ENCODE measurements around the gene APEX1. TPM values are rescaled to one million over a fixed set of nuclear protein-coding genes. Genes with fewer than 3 reads are reported as not detected.

Gene APEX1
- total and polyA plus RNA-seq, 2 experiments from 2014 or later = 89.8 to 124 TPM

DNA sequence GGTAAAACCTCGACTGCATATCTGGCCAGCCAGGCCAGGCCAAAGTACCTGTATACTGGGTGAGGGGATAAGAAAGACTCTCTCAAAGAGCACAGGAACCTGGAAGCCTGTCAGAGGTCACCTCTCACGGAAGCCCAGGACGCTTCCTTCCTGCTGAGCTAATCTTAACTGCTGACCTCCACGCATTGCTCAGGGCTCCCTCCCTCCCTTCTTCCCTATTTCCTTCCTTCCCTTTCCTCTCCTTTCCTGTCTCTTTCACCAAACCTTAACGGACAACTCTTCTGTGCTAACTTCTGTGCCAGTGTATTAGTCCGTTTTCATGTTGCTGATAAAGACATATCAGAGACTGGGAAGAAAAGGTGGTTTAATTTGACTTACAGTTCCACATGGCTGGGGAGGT, 35.5 kb downstream of the APEX1 start:
- TF ChIP-seq EZH2 (IDR thresholded peaks at IDR 0.05; ENCODE audit: insufficient read depth, poor library complexity, severe bottlenecking) = no peak
- TF ChIP-seq EZH2phosphoT487 (IDR thresholded peaks at IDR 0.05; ENCODE audit: insufficient read depth, low read depth) = no peak
- no peaks in the 10 kb centered on the region for H3K9me2 ChIP-seq (ENCODE audit: insufficient read depth)
- H3K4me2 ChIP-seq (ENCODE audit: unreplicated experiment) = no peak overlapping the region
- 57 to 68% methylated on average over 6 of the region's 6 CpGs for WGBS, 2 experiments (ENCODE audit: low coverage in 1 of 2, low lambda C conversion rate in 2 of 2, missing lambda C conversion rate in 2 of 2)
- no peak overlapping the region for H3K27ac ChIP-seq
- peaks cover 2% of the 10 kb centered on the region; the same call in 1 of the 2 replicates for H3F3A ChIP-seq (ENCODE audit: insufficient read depth)
- DNase-seq = no peak
- 0 out of 2 replicates have a peak, but pooled peaks cover 3% of the 10 kb centered on the region for H3K4me1 ChIP-seq (ENCODE audit: insufficient read depth)
- H2AFZ ChIP-seq = no peak overlapping the region
- no peaks in the 10 kb centered on the region for H4K20me1 ChIP-seq (ENCODE audit: insufficient read depth)
- H3K79me2 ChIP-seq (ENCODE audit: insufficient read depth) = no peaks in the 10 kb centered on the region
- no peaks in the 10 kb centered on the region for H3K27me3 ChIP-seq (replicated peaks; ENCODE audit: insufficient read depth)
- no peak overlapping the region for H3K4me3 ChIP-seq
- H3K36me3 ChIP-seq (ENCODE audit: low read depth) = no peaks in the 10 kb centered on the region
- no peak overlapping the region for H3K9ac ChIP-seq
- in situ Hi-C loops (cut with MboI) = no loop called here
- H3K9me3 ChIP-seq (ENCODE audit: low read depth) = no peaks in the 10 kb centered on the region

DNA sequence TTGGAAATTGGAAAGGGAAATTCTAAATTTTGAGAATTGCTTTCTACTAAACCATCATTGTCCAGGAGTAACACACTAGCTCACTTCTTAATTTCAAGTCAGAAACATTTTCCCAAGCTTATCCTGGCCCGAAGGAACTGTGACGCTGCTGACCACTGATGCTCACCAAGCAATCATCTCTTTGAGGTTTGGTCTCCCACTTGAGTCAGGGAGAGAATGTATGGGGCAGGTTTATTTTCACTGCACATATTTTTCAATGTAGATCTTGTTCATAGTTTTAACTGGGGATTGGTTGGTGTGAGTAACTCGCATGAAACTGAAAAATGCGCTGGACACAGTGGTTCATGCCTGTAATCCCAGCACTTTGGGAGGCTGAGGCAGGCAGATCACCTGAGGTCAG, 37.5 kb downstream of the APEX1 start:
- no peak overlapping the region for H2AFZ ChIP-seq

DNA sequence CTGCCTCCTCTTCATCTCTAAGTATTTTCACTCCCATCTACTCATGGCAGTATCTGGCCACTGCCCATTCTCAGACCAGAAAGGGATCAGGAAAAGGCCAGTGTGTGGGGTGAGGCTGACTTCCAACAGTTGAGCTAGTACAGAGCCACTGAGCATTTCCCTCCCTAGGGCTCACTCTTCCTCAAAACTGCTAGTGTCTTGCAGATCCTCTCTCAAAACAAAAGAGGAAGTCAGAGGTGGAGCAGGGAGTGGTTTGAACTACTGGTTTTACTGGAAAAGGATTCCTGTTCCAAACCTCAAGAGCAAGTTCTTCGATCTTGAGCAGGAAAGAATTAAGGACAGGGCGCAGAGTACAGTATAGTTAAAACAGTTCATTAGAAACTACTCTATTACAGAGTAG, 38.6 kb downstream of the APEX1 start:
- peaks cover 5% of the 10 kb centered on the region; the same call in 1 of the 2 replicates for H3F3A ChIP-seq (ENCODE audit: insufficient read depth)
- H3K4me2 ChIP-seq (ENCODE audit: unreplicated experiment) = no peak overlapping the region
- no peak for TF ChIP-seq EZH2 (IDR thresholded peaks at IDR 0.05; ENCODE audit: insufficient read depth, poor library complexity, severe bottlenecking)
- no peak for TF ChIP-seq EZH2phosphoT487 (IDR thresholded peaks at IDR 0.05; ENCODE audit: insufficient read depth, low read depth)
- no peak overlapping the region for H2AFZ ChIP-seq
- DNase-seq = no peak
- WGBS, 2 experiments (ENCODE audit: low coverage in 1 of 2, low lambda C conversion rate in 2 of 2, missing lambda C conversion rate in 2 of 2) = 61 to 68% methylated on average over 2 of the region's 2 CpGs
- no peak overlapping the region for H3K9ac ChIP-seq
- H3K79me2 ChIP-seq (ENCODE audit: insufficient read depth) = no peaks in the 10 kb centered on the region
- no peaks in the 10 kb centered on the region for H3K9me2 ChIP-seq (ENCODE audit: insufficient read depth)
- in situ Hi-C loops (cut with MboI) = no loop called here
- no peaks in the 10 kb centered on the region for H3K27me3 ChIP-seq (replicated peaks; ENCODE audit: insufficient read depth)
- no peaks in the 10 kb centered on the region for H4K20me1 ChIP-seq (ENCODE audit: insufficient read depth)
- H3K36me3 ChIP-seq (ENCODE audit: low read depth) = no peaks in the 10 kb centered on the region
- H3K9me3 ChIP-seq (ENCODE audit: low read depth) = no peaks in the 10 kb centered on the region
- H3K4me3 ChIP-seq = no peak overlapping the region
- no peak overlapping the region for H3K27ac ChIP-seq
- H3K4me1 ChIP-seq (ENCODE audit: insufficient read depth) = 0 out of 2 replicates have a peak, but pooled peaks cover 4% of the 10 kb centered on the region

More for the DNA sequence above, 37.5 kb downstream of the APEX1 start:
- H3K9me2 ChIP-seq (ENCODE audit: insufficient read depth) = no peaks in the 10 kb centered on the region
- in situ Hi-C loops (cut with MboI) = no loop called here
- H3K27me3 ChIP-seq (replicated peaks; ENCODE audit: insufficient read depth) = no peaks in the 10 kb centered on the region
- no peak for DNase-seq
- peaks cover 5% of the 10 kb centered on the region; the same call in 1 of the 2 replicates for H3F3A ChIP-seq (ENCODE audit: insufficient read depth)
- H3K4me1 ChIP-seq (ENCODE audit: insufficient read depth) = 0 out of 2 replicates have a peak, but pooled peaks cover 4% of the 10 kb centered on the region
- H3K9ac ChIP-seq = no peak overlapping the region
- no peak overlapping the region for H3K4me2 ChIP-seq (ENCODE audit: unreplicated experiment)
- H4K20me1 ChIP-seq (ENCODE audit: insufficient read depth) = no peaks in the 10 kb centered on the region
- TF ChIP-seq EZH2phosphoT487 (IDR thresholded peaks at IDR 0.05; ENCODE audit: insufficient read depth, low read depth) (no peak), EZH2 (IDR thresholded peaks at IDR 0.05; ENCODE audit: insufficient read depth, poor library complexity, severe bottlenecking) (no peak)
- H3K27ac ChIP-seq = no peak overlapping the region
- WGBS, 2 experiments (ENCODE audit: low coverage in 1 of 2, low lambda C conversion rate in 2 of 2, missing lambda C conversion rate in 2 of 2) = 88 to 89% methylated on average over 4 of the region's 4 CpGs
- no peaks in the 10 kb centered on the region for H3K9me3 ChIP-seq (ENCODE audit: low read depth)
- H3K36me3 ChIP-seq (ENCODE audit: low read depth) = no peaks in the 10 kb centered on the region
- H3K79me2 ChIP-seq (ENCODE audit: insufficient read depth) = no peaks in the 10 kb centered on the region
- H3K4me3 ChIP-seq = no peak overlapping the region

- H2AFZ ChIP-seq = no peak overlapping the region
- TF ChIP-seq EZH2phosphoT487 (IDR thresholded peaks at IDR 0.05; ENCODE audit: insufficient read depth, low read depth) = no peak
- TF ChIP-seq EZH2 (IDR thresholded peaks at IDR 0.05; ENCODE audit: insufficient read depth, poor library complexity, severe bottlenecking) = no peak
- no peak overlapping the region for H3K4me3 ChIP-seq
- in situ Hi-C loops (cut with MboI) = no loop called here
- H3K9ac ChIP-seq = no peak overlapping the region
- H4K20me1 ChIP-seq (ENCODE audit: insufficient read depth) = no peaks in the 10 kb centered on the region
- no peak overlapping the region for H3K27ac ChIP-seq
- no peaks in the 10 kb centered on the region for H3K27me3 ChIP-seq (replicated peaks; ENCODE audit: insufficient read depth)
- 0 out of 2 replicates have a peak, but pooled peaks cover 4% of the 10 kb centered on the region for H3K4me1 ChIP-seq (ENCODE audit: insufficient read depth)
- H3K9me3 ChIP-seq (ENCODE audit: low read depth) = no peaks in the 10 kb centered on the region
- H3K79me2 ChIP-seq (ENCODE audit: insufficient read depth) = no peaks in the 10 kb centered on the region
- no peaks in the 10 kb centered on the region for H3K36me3 ChIP-seq (ENCODE audit: low read depth)
- DNase-seq = peak; percentile 65
- H3K4me2 ChIP-seq (ENCODE audit: unreplicated experiment) = no peak overlapping the region
- peaks cover 5% of the 10 kb centered on the region; the same call in 1 of the 2 replicates for H3F3A ChIP-seq (ENCODE audit: insufficient read depth)
- no peaks in the 10 kb centered on the region for H3K9me2 ChIP-seq (ENCODE audit: insufficient read depth)
- WGBS, 2 experiments (ENCODE audit: low coverage in 1 of 2, low lambda C conversion rate in 2 of 2, missing lambda C conversion rate in 2 of 2) = 65 to 74% methylated on average over 8 of the region's 8 CpGs
Observed at GRCh38 chr14:20494935-20495766, 40.1 kb downstream of the APEX1 start.

Data from GM23248 (cell line).